Lung (tissue), 12 donors: Measurements from ENCODE around the gene PILRB. TPM values are rescaled to one million over a fixed set of nuclear protein-coding genes. Genes with fewer than 3 reads are reported as not detected.
"Not testable (repeated sequence)": the region's sequence is repeated elsewhere in the genome, so short reads cannot be mapped to it uniquely, and the experiment has no call there.

Source experiments
- ATAC-seq: fragments of 200-7000 bp; cut with Tn5 transposase; one replicate; pipeline ENCODE4 v1.9.1; 2020; ENCODE audit warnings: moderate number of reproducible peaks; ENCODE audit not compliant: insufficient read depth, low FRiP score
- DNase-seq, 3 donors: peaks; one replicate each; pipeline ENCODE4 v3.0.0-alpha.2; 2013 to 2017
- H3K27ac ChIP-seq, 2 donors: one replicate each; pipeline ENCODE4 v1.5.1; 2013; ENCODE audit warnings: mild to moderate bottlenecking in 2 of 2, moderate library complexity in 2 of 2, control low read depth in 1 of 2, inconsistent platforms in 1 of 2, low read depth in 1 of 2, low read length in 1 of 2
- H3K27me3 ChIP-seq, 3 donors: one replicate each; pipeline ENCODE4 v1.5.1; 2013; ENCODE audit warnings: low read length in 2 of 3; ENCODE audit not compliant: control insufficient read depth in 3 of 3, insufficient read depth in 3 of 3
- H3K36me3 ChIP-seq, 4 donors: one replicate each; pipeline ENCODE4 v1.5.1; 2013; ENCODE audit warnings: low read length in 4 of 4, mild to moderate bottlenecking in 1 of 4, moderate library complexity in 1 of 4; ENCODE audit not compliant: control insufficient read depth in 4 of 4, insufficient read depth in 4 of 4
- H3K4me1 ChIP-seq, 5 donors: one replicate each; pipeline ENCODE4 v1.5.1; 2013; ENCODE audit warnings: low read length in 5 of 5, mild to moderate bottlenecking in 2 of 5, moderate library complexity in 1 of 5; ENCODE audit not compliant: control insufficient read depth in 5 of 5, insufficient read depth in 5 of 5
- H3K4me3 ChIP-seq: one replicate; pipeline ENCODE4 v1.5.1; 2013; ENCODE audit warnings: mild to moderate bottlenecking, control low read depth, moderate library complexity
- H3K9ac ChIP-seq, 2 donors: one replicate each; pipeline ENCODE4 v1.5.1; 2013; ENCODE audit warnings: low read length in 2 of 2, control low read depth in 1 of 2; ENCODE audit not compliant: insufficient read depth in 1 of 2
- H3K9me3 ChIP-seq, 4 donors: one replicate each; pipeline ENCODE4 v1.5.1; 2013; ENCODE audit warnings: low read length in 3 of 4, mild to moderate bottlenecking in 1 of 4, moderate library complexity in 1 of 4; ENCODE audit not compliant: control insufficient read depth in 4 of 4, insufficient read depth in 3 of 4
- CTCF ChIP-seq: IDR thresholded peaks from 2 replicates; pipeline ENCODE4 v1.5.1; 2012; ENCODE audit warnings: mild to moderate bottlenecking; ENCODE audit errors: control extremely low read depth, extremely low read depth
- WGBS, 2 donors: extraction: QIAGEN DNeasy Blood & Tissue Kit; methylation state at CpG; one replicate each; pipeline ENCODE4 v1.1.7; 2013; 5-methylcytosine and 5-hydroxymethylcytosine counted together
- polyA plus RNA-seq, 2 donors: library from polyadenylated mRNA; stranded (reverse); fragments of 200-250 nt; gene quantifications; one replicate each; pipeline ENCODE4 v1.2.1, GENCODE V29; 2013
- total RNA-seq, 2 donors: library from RNA; depleted of rRNA in 1 of 2; stranded (reverse); fragments of >200 nt in 1 of 2; gene quantifications; one replicate each; pipeline ENCODE4 v1.2.1, GENCODE V29; 2014 to 2021
- donor health status: control.
- donor health status: control.
- donor health status: Bipolar disorder and iron deficiency.
- donor health status: healthy.
- donor health status: DM: yes; HTN: yes; CAD: no.

Gene PILRB
- total and polyA plus RNA-seq, 4 donors, result 22.0 to 50.1 (median 31.2) TPM

GRCh38 chr7:100335566-100336466 is 22.1 kb upstream of the PILRB start:
- H3K9me3 ChIP-seq, H3K4me1 ChIP-seq, H3K27me3 ChIP-seq, H3K36me3 ChIP-seq: not testable (repeated sequence)
- DNase-seq (peak; percentile 93 to 94 (median 93)), ATAC-seq (peak; percentile 98)
- peak overlapping the region; percentile 55 for H3K4me3 ChIP-seq
- WGBS, 2 donors, result 0% methylated on average over 72 to 81 of the region's 85 CpGs
- peak overlapping the region; percentile 95 to 96 for H3K27ac ChIP-seq
- H3K9ac ChIP-seq, result peak overlapping the region; percentile 43 to 84

GRCh38 chr7:100338083-100338696 is 19.7 kb upstream of the PILRB start:
- H3K9me3 ChIP-seq, H3K4me3 ChIP-seq, H3K4me1 ChIP-seq, DNase-seq, H3K27ac ChIP-seq, H3K36me3 ChIP-seq, ATAC-seq, H3K9ac ChIP-seq, H3K27me3 ChIP-seq: not testable (repeated sequence)
- 92% methylated on average over 15 of the region's 15 CpGs for WGBS, 2 donors

- not testable (repeated sequence) for H3K4me1 ChIP-seq, H3K36me3 ChIP-seq, H3K27ac ChIP-seq, H3K9me3 ChIP-seq, H3K27me3 ChIP-seq, H3K9ac ChIP-seq, ATAC-seq, H3K4me3 ChIP-seq, DNase-seq
- WGBS, 2 donors, result 68 to 83% methylated on average over 6 of the region's 6 CpGs
Observed at GRCh38 chr7:100341286-100341685, 16.6 kb upstream of the PILRB start.

- no peak overlapping the region for H3K27ac ChIP-seq
- H3K27me3 ChIP-seq, result no peaks in the 10 kb centered on the region
- H3K36me3 ChIP-seq, result peaks cover 15 to 21% (median 19%) of the 10 kb centered on the region in 4 donors
- H3K9me3 ChIP-seq, result no peaks in the 10 kb centered on the region
- ATAC-seq, result no peak
- TF ChIP-seq CTCF, result no peak
- 77 to 89% methylated on average over 6 of the region's 6 CpGs for WGBS, 2 donors
- peaks cover 0 to 2% (median 0%) of the 10 kb centered on the region in 5 donors for H3K4me1 ChIP-seq
- DNase-seq, result no peak
- H3K9ac ChIP-seq, result no peak overlapping the region
- H3K4me3 ChIP-seq, result no peak overlapping the region
Observed at GRCh38 chr7:100342765-100343164, 15.2 kb upstream of the PILRB start.

GRCh38 chr7:100344124-100344559 is 13.8 kb upstream of the PILRB start:
- H3K27ac ChIP-seq, ATAC-seq, H3K9ac ChIP-seq, H3K4me1 ChIP-seq, H3K4me3 ChIP-seq, H3K9me3 ChIP-seq, DNase-seq, H3K27me3 ChIP-seq: not testable (repeated sequence)
- WGBS, 2 donors, result 91 to 94% methylated on average over 3 of the region's 4 CpGs
- H3K36me3 ChIP-seq, result peaks cover 18 to 25% (median 19%) of the 10 kb centered on the region in 4 donors

- not testable (repeated sequence) for H3K4me1 ChIP-seq, H3K4me3 ChIP-seq, H3K9me3 ChIP-seq, DNase-seq, H3K27me3 ChIP-seq, H3K9ac ChIP-seq
- peak; percentile 73 for ATAC-seq
- WGBS, 2 donors, result 68 to 80% methylated on average over 9 to 10 of the region's 13 CpGs
- Histone ChIP-seq H3K36me3 (peaks cover 16 to 28% (median 21%) of the 10 kb centered on the region in 4 donors), H3K27ac (peak overlapping the region; percentile 68)
Observed at GRCh38 chr7:100344560-100345287, 13.2 kb upstream of the PILRB start.

- H3K9me3 ChIP-seq, H3K9ac ChIP-seq, H3K4me3 ChIP-seq, H3K27me3 ChIP-seq, H3K4me1 ChIP-seq, H3K27ac ChIP-seq: not testable (repeated sequence)
- ATAC-seq, result peak; percentile 67
- WGBS, 2 donors, result 3 to 10% methylated on average over 2 of the region's 5 CpGs
- peak; percentile 39 to 44 (median 42) for DNase-seq
- H3K36me3 ChIP-seq, result peaks cover 16 to 31% (median 26%) of the 10 kb centered on the region in 4 donors
Observed at GRCh38 chr7:100345288-100345672, 12.6 kb upstream of the PILRB start.
